Thyroid gland (tissue), 4 donors: ENCODE measurements around the gene ZSCAN32. TPM values are rescaled to one million over a fixed set of nuclear protein-coding genes. Genes with fewer than 3 reads are reported as not detected.
A peak's percentile ranks its signal among the peaks of the same experiment; 100 is the strongest.

Source experiments
- DNase-seq, 2 donors: peaks; one replicate each; pipeline ENCODE4 v3.0.0-alpha.2; 2019
- H3K27ac ChIP-seq, 3 donors: fragments of 200-600 bp; sonication (generic); 1 replicate in 2 of 3; 2 replicates in 1 of 3; pipeline ENCODE4 v1.5.1; 2016 to 2019; ENCODE audit warnings: mild to moderate bottlenecking in 1 of 3, moderate library complexity in 1 of 3
- H3K27me3 ChIP-seq: fragments of 200-600 bp; sonication (generic); one replicate; pipeline ENCODE4 v1.5.1; 2019
- H3K36me3 ChIP-seq, 2 donors: fragments of 200-600 bp; sonication (generic); one replicate each; pipeline ENCODE4 v1.5.1; 2016 to 2019
- H3K4me1 ChIP-seq, 2 donors: fragments of 200-600 bp; sonication (generic); one replicate each; pipeline ENCODE4 v1.5.1; 2017 to 2019
- H3K4me3 ChIP-seq, 3 donors: fragments of 200-600 bp; sonication (generic); replicated peaks in 1 of 3; 1 replicate in 2 of 3; 2 replicates in 1 of 3; pipeline ENCODE4 v1.5.1; 2016; ENCODE audit warnings: mild to moderate bottlenecking in 1 of 3
- H3K9me3 ChIP-seq: fragments of 200-600 bp; sonication (generic); one replicate; pipeline ENCODE4 v1.5.1; 2017
- CTCF ChIP-seq, 6 experiments: fragments of 200-600 bp in 3 of 6; fragments of 450-650 bp in 3 of 6; sonication (generic) in 3 of 6; IDR thresholded peaks; one replicate each; pipeline ENCODE4 v1.5.1; 2016 to 2019; ENCODE audit warnings: antibody characterized with exemption in 6 of 6, mild to moderate bottlenecking in 2 of 6, inconsistent platforms in 1 of 6, moderate library complexity in 1 of 6
- POLR2A ChIP-seq, 2 donors: fragments of 450-650 bp; IDR thresholded peaks; one replicate each; pipeline ENCODE4 v1.6.1; 2017; ENCODE audit warnings: antibody characterized with exemption in 2 of 2, mild to moderate bottlenecking in 2 of 2, moderate library complexity in 1 of 2
- WGBS, 2 donors: methylation state at CpG; one replicate each; pipeline ENCODE4 v1.1.5; 2017; 5-methylcytosine and 5-hydroxymethylcytosine counted together
- intact Hi-C: fragments of 100-400 bp; cut with DNase I; formaldehyde crosslinking; loops from one replicate; pipeline ENCODE4 v1.15.1; 2023
- total RNA-seq, 4 donors: library from RNA; depleted of rRNA; stranded (reverse); fragments of >200 nt; gene quantifications; one replicate each; pipeline ENCODE4 v1.2.3, GENCODE V29; 2016

ZSCAN32 gene
- total RNA-seq, 4 donors from 2014 or later, result 12.0 to 20.2 (median 15.4) TPM

- H3K4me3 ChIP-seq, result no peak overlapping the region
- no peak for TF ChIP-seq POLR2A (IDR thresholded peaks at IDR 0.05)
- TF ChIP-seq CTCF (IDR thresholded peaks at IDR 0.05), result no peak
- H3K27ac ChIP-seq, result no peak overlapping the region
- no peak for DNase-seq
- H3K27me3 ChIP-seq, result no peaks in the 10 kb centered on the region
- H3K9me3 ChIP-seq, result no peaks in the 10 kb centered on the region
- intact Hi-C loops, result no loop called here
- H3K36me3 ChIP-seq, result peaks cover 0 to 6% of the 10 kb centered on the region in 2 donors
- no peaks in the 10 kb centered on the region for H3K4me1 ChIP-seq
Measured at GRCh38 chr16:3434373-3434772, 33.6 kb upstream of the ZSCAN32 start.

- H3K27ac ChIP-seq, result no peak overlapping the region
- no peaks in the 10 kb centered on the region for H3K4me1 ChIP-seq
- intact Hi-C loops, result no loop called here
- H3K4me3 ChIP-seq, result no peak overlapping the region
- H3K9me3 ChIP-seq, result no peaks in the 10 kb centered on the region
- peak; percentile 26 to 44 for DNase-seq
- H3K27me3 ChIP-seq, result no peaks in the 10 kb centered on the region
- WGBS, 2 donors, result 62 to 83% methylated on average over 23 to 26 of the region's 26 CpGs
- no peak for TF ChIP-seq CTCF (IDR thresholded peaks at IDR 0.05)
- TF ChIP-seq POLR2A (IDR thresholded peaks at IDR 0.05), result no peak
- H3K36me3 ChIP-seq, result peaks cover 0 to 6% of the 10 kb centered on the region in 2 donors
Measured at GRCh38 chr16:3431779-3432219, 31.0 kb upstream of the ZSCAN32 start.

- peaks cover under 1% of the 10 kb centered on the region for H3K9me3 ChIP-seq
- TF ChIP-seq CTCF (IDR thresholded peaks at IDR 0.05) (no peak), POLR2A (IDR thresholded peaks at IDR 0.05) (no peak)
- WGBS, 2 donors, result 35 to 41% methylated on average over 23 of the region's 29 CpGs
- H3K27ac ChIP-seq, result no peak overlapping the region
- peak; percentile 54 to 57 for DNase-seq
- H3K27me3 ChIP-seq, result no peaks in the 10 kb centered on the region
- H3K4me3 ChIP-seq, result no peak overlapping the region
- no peaks in the 10 kb centered on the region for H3K4me1 ChIP-seq
- intact Hi-C loops, result no loop called here
- peaks cover under 1 to 2% of the 10 kb centered on the region in 2 donors for H3K36me3 ChIP-seq
Measured at GRCh38 chr16:3413730-3414379, 13.1 kb upstream of the ZSCAN32 start.

GRCh38 chr16:3408561-3409197, 7.9 kb upstream of the ZSCAN32 start:
- TF ChIP-seq POLR2A (IDR thresholded peaks at IDR 0.05) (no peak), CTCF (IDR thresholded peaks at IDR 0.05) (no peak)
- Histone ChIP-seq H3K27ac (no peak overlapping the region), H3K4me3 (no peak overlapping the region), H3K27me3 (no peaks in the 10 kb centered on the region), H3K9me3 (peaks cover 11% of the 10 kb centered on the region), H3K4me1 (no peaks in the 10 kb centered on the region), H3K36me3 (peaks cover 35 to 41% of the 10 kb centered on the region in 2 donors)
- WGBS, 2 donors, result 95 to 96% methylated on average over 12 of the region's 12 CpGs
- intact Hi-C loops, result no loop called here
- no peak for DNase-seq

- no peaks in the 10 kb centered on the region for H3K27me3 ChIP-seq
- H3K4me3 ChIP-seq, result peak overlapping the region; percentile 20 to 78 (median 70)
- WGBS, 2 donors, result 28 to 29% methylated on average over 15 to 17 of the region's 17 CpGs
- intact Hi-C loops, result no loop called here
- H3K27ac ChIP-seq, result peak overlapping the region in 2 of 3 donors; percentile 44 to 63
- H3K36me3 ChIP-seq, result peaks cover 28 to 32% of the 10 kb centered on the region in 2 donors
- no peak for DNase-seq
- H3K9me3 ChIP-seq, result no peaks in the 10 kb centered on the region
- no peak for TF ChIP-seq POLR2A (IDR thresholded peaks at IDR 0.05)
- TF ChIP-seq CTCF (IDR thresholded peaks at IDR 0.05), result no peak
- H3K4me1 ChIP-seq, result peaks cover 12 to 18% of the 10 kb centered on the region in 2 donors
Measured at GRCh38 chr16:3401719-3402397, 1.1 kb upstream of the ZSCAN32 start.
